ENCODE data around the gene PDS5A. TPM values are rescaled to one million over a fixed set of nuclear protein-coding genes. Genes with fewer than 3 reads are reported as not detected.

The PDS5A gene
- total RNA-seq, 1 donor from 2014 or later = 132 TPM

DNA sequence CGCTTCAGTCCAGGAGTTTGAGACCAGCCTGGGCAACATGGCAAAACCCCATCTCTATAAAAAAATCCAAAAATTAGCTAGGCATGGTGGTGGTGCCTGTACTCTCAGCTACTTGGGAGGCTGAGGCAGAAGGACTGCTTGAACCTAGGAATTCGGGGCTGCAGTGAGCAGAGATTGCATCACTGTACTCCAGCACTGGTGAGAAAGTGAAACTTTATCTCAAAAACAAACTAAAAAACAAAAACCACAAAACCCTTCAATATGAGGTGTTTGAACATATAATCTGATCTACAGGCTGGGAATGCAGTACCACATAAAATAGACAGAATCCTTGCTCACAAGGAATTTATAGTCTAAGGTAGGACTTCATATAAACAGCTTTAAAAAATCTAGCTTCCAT is 103.9 kb downstream of the PDS5A start:
- Mint-ChIP-seq H3K4me1 (no peaks in the 10 kb centered on the region), H3K27me3 (ENCODE audit: insufficient read depth, low read depth) (no peaks in the 10 kb centered on the region), H3K9me3 (no peaks in the 10 kb centered on the region), H3K4me3 (no peak overlapping the region), H3K27ac (no peak overlapping the region), H3K36me3 (peaks cover 30% of the 10 kb centered on the region)
- Histone ChIP-seq H3K27me3 (no peaks in the 10 kb centered on the region), H3K4me2 (no peak overlapping the region), H4K20me1 (ENCODE audit: low read depth) (no peaks in the 10 kb centered on the region), H3K9me3 (ENCODE audit: low read depth) (no peaks in the 10 kb centered on the region), H3K27ac (no peak overlapping the region), H2AFZ (replicated peaks) (no peak overlapping the region), H3K4me1 (no peaks in the 10 kb centered on the region), H3K9ac (no peak overlapping the region), H3F3A (ENCODE audit: low read depth) (peaks cover 1% of the 10 kb centered on the region), H3K36me3 (peaks cover 34% of the 10 kb centered on the region), H3K4me3 (no peak overlapping the region), H3K79me2 (ENCODE audit: low read depth) (no peaks in the 10 kb centered on the region)
- DNase-seq (ENCODE audit: low spot score) = no peak
- TF ChIP-seq EZH2 (IDR thresholded peaks at IDR 0.05) (no peak), EZH2phosphoT487 (IDR thresholded peaks at IDR 0.05) (no peak)
- TF ChIP-seq, protein P1, sequence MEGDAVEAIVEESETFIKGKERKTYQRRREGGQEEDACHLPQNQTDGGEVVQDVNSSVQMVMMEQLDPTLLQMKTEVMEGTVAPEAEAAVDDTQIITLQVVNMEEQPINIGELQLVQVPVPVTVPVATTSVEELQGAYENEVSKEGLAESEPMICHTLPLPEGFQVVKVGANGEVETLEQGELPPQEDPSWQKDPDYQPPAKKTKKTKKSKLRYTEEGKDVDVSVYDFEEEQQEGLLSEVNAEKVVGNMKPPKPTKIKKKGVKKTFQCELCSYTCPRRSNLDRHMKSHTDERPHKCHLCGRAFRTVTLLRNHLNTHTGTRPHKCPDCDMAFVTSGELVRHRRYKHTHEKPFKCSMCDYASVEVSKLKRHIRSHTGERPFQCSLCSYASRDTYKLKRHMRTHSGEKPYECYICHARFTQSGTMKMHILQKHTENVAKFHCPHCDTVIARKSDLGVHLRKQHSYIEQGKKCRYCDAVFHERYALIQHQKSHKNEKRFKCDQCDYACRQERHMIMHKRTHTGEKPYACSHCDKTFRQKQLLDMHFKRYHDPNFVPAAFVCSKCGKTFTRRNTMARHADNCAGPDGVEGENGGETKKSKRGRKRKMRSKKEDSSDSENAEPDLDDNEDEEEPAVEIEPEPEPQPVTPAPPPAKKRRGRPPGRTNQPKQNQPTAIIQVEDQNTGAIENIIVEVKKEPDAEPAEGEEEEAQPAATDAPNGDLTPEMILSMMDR (IDR thresholded peaks at IDR 0.05) = no peak

DNA sequence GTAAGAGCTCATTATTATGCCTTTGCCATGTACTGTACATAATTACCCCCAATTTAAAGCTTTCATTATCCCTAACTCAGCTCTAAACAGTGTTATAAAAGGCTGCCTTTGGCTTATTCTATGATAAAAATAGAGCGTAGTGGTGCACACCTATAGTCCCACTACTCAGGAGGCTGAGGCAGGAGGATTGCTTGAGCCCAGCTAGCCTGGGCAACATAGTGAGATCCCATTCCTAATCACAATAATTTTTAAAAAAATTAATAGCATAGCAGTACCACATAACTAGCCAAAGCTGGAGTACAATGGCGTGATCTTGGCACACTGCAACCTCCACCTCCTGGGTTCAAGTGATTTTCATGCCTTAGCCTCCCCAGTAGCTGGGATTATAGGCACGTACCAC is 112.4 kb downstream of the PDS5A start:
- H3K4me3 Mint-ChIP-seq = no peak overlapping the region
- no peak overlapping the region for H2AFZ ChIP-seq (replicated peaks)
- no peaks in the 10 kb centered on the region for H3K27me3 Mint-ChIP-seq (ENCODE audit: insufficient read depth, low read depth)
- no peaks in the 10 kb centered on the region for H3K9me3 Mint-ChIP-seq
- peaks cover 20% of the 10 kb centered on the region for H3K36me3 Mint-ChIP-seq
- TF ChIP-seq, protein P1 (IDR thresholded peaks at IDR 0.05) = no peak
- no peak for TF ChIP-seq EZH2 (IDR thresholded peaks at IDR 0.05)
- no peak for TF ChIP-seq EZH2phosphoT487 (IDR thresholded peaks at IDR 0.05)
- H4K20me1 ChIP-seq (ENCODE audit: low read depth) = no peaks in the 10 kb centered on the region
- H3K9ac ChIP-seq = no peak overlapping the region
- no peaks in the 10 kb centered on the region for H3K9me3 ChIP-seq (ENCODE audit: low read depth)
- H3K79me2 ChIP-seq (ENCODE audit: low read depth) = no peaks in the 10 kb centered on the region
- H3F3A ChIP-seq (ENCODE audit: low read depth) = peaks cover 8% of the 10 kb centered on the region
- H3K36me3 ChIP-seq = peaks cover 37% of the 10 kb centered on the region
- no peak overlapping the region for H3K27ac Mint-ChIP-seq
- no peak overlapping the region for H3K4me2 ChIP-seq
- DNase-seq (ENCODE audit: low spot score) = no peak
- no peaks in the 10 kb centered on the region for H3K4me1 ChIP-seq
- no peaks in the 10 kb centered on the region for H3K27me3 ChIP-seq
- no peak overlapping the region for H3K27ac ChIP-seq
- H3K4me1 Mint-ChIP-seq = no peaks in the 10 kb centered on the region
- no peak overlapping the region for H3K4me3 ChIP-seq

DNA sequence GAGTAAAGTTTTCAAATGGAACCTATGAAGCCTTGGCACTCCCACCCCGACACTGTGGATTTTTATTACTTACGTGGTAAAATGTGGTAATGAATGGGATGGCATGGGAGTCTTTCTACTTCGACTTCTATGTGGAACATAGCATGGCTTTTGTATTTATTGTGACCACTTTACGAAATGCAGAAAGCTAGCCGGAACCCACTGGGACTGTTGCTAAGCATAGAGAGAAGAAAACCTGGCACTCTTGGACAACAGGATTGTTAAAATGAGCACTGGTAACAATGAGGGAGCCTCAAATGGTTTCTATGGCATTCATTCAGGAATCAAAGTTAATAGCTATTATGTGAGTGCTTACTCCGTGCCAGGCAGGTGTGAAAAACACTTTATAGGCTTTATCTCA is 113.3 kb downstream of the PDS5A start:
- Mint-ChIP-seq H3K4me1 (no peaks in the 10 kb centered on the region), H3K27me3 (ENCODE audit: insufficient read depth, low read depth) (peaks cover 2% of the 10 kb centered on the region), H3K27ac (no peak overlapping the region), H3K9me3 (no peaks in the 10 kb centered on the region), H3K36me3 (peaks cover 22% of the 10 kb centered on the region), H3K4me3 (no peak overlapping the region)
- H3K36me3 ChIP-seq = peaks cover 33% of the 10 kb centered on the region
- peak overlapping the region; percentile 24 for H3K27ac ChIP-seq
- H3K79me2 ChIP-seq (ENCODE audit: low read depth) = no peaks in the 10 kb centered on the region
- no peak overlapping the region for H3K4me3 ChIP-seq
- no peaks in the 10 kb centered on the region for H3K27me3 ChIP-seq
- H4K20me1 ChIP-seq (ENCODE audit: low read depth) = no peaks in the 10 kb centered on the region
- no peaks in the 10 kb centered on the region for H3K9me3 ChIP-seq (ENCODE audit: low read depth)
- H2AFZ ChIP-seq (replicated peaks) = no peak overlapping the region
- DNase-seq (ENCODE audit: low spot score) = no peak
- no peaks in the 10 kb centered on the region for H3K4me1 ChIP-seq
- H3K4me2 ChIP-seq = no peak overlapping the region
- TF ChIP-seq, protein P1 (IDR thresholded peaks at IDR 0.05) = no peak
- TF ChIP-seq EZH2 (IDR thresholded peaks at IDR 0.05) (no peak), EZH2phosphoT487 (IDR thresholded peaks at IDR 0.05) (no peak)
- H3K9ac ChIP-seq = no peak overlapping the region
- peaks cover 8% of the 10 kb centered on the region for H3F3A ChIP-seq (ENCODE audit: low read depth)

Measured in neural progenitor cell (in vitro differentiated cells).